Activated CD4-positive, alpha-beta T cell treated with anti-CD3 and anti-CD28 coated beads, Interleukin-2, amount 10 ng/mL, durations not matched to agents 24 days and 14 days (primary cell): Measurements from ENCODE around the gene CSK. TPM values are rescaled to one million over a fixed set of nuclear protein-coding genes. Genes with fewer than 3 reads are reported as not detected.
"Not testable (repeated sequence)": the region's sequence is repeated elsewhere in the genome, so short reads cannot be mapped to it uniquely, and the experiment has no call there.

Source experiments
- DNase-seq: peaks from one replicate; pipeline ENCODE4 v3.0.0; 2022
- H3K27ac Mint-ChIP-seq: one replicate; pipeline ENCODE4 v1.8.0; 2022; ENCODE audit warnings: mild to moderate bottlenecking, mixed read lengths
- H3K27me3 Mint-ChIP-seq: one replicate; pipeline ENCODE4 v1.8.0; 2022; ENCODE audit warnings: mixed read lengths
- H3K36me3 Mint-ChIP-seq: one replicate; pipeline ENCODE4 v1.8.0; 2022; ENCODE audit warnings: low read depth, mild to moderate bottlenecking, mixed read lengths
- H3K4me1 Mint-ChIP-seq: one replicate; pipeline ENCODE4 v1.8.0; 2021; ENCODE audit warnings: mixed read lengths
- H3K4me3 Mint-ChIP-seq: one replicate; pipeline ENCODE4 v1.8.0; 2022; ENCODE audit warnings: mild to moderate bottlenecking, moderate library complexity, mixed read lengths
- H3K9me3 Mint-ChIP-seq: one replicate; pipeline ENCODE4 v1.8.0; 2021; ENCODE audit warnings: mixed read lengths
- intact Hi-C: fragments of 100-400 bp; cut with micrococcal nuclease; formaldehyde crosslinking; loops from one replicate; pipeline ENCODE4 v1.15.1; 2023
- total RNA-seq: library from RNA; stranded (reverse); gene quantifications from 2 replicates; pipeline ENCODE4 v1.2.3, GENCODE V29; 2022

CSK gene
- total RNA-seq = 332 and 340 TPM in 2 replicates

- Mint-ChIP-seq H3K9me3 (no peaks in the 10 kb centered on the region), H3K27me3 (no peaks in the 10 kb centered on the region), H3K4me1 (peaks cover 66% of the 10 kb centered on the region), H3K4me3 (peak within 1 kb of the TSS; percentile 98), H3K36me3 (peaks cover 39% of the 10 kb centered on the region), H3K27ac (peak within 1 kb of the TSS; percentile 96)
- peak; percentile 95 for DNase-seq
- intact Hi-C loops = loop anchor here (1.0 to 10.0 kb wide), 6 partner anchors 19 to 843 kb away; partner anchors contain the start of genes ARID3B, CLK3, SNUPN and UBL7
Observed at GRCh38 chr15:74781431-74782258, at the start of gene CSK. CSK (plus strand) TSS chr15:74782080; CDS start chr15:74798298, 16,218 bp downstream.

- Mint-ChIP-seq H3K36me3 (peaks cover 2% of the 10 kb centered on the region), H3K27ac (no peak overlapping the region), H3K27me3 (peaks cover 18% of the 10 kb centered on the region)
Observed at GRCh38 chr15:74732846-74733245, 49.0 kb upstream of the CSK start.

GRCh38 chr15:74733269-74733668, 48.6 kb upstream of the CSK start:
- Mint-ChIP-seq H3K36me3 (peaks cover 5% of the 10 kb centered on the region), H3K4me3 (no peak overlapping the region), H3K4me1 (peaks cover 4% of the 10 kb centered on the region), H3K9me3 (peaks cover 16% of the 10 kb centered on the region), H3K27me3 (peaks cover 17% of the 10 kb centered on the region), H3K27ac (no peak overlapping the region)
- intact Hi-C loops = no loop called here
- DNase-seq = no peak

More at GRCh38 chr15:74732846-74733245, 49.0 kb upstream of the CSK start:
- no peak overlapping the region for H3K4me3 Mint-ChIP-seq
- peaks cover 11% of the 10 kb centered on the region for H3K9me3 Mint-ChIP-seq
- no peak for DNase-seq
- H3K4me1 Mint-ChIP-seq = no peaks in the 10 kb centered on the region
- intact Hi-C loops = no loop called here

- intact Hi-C loops = no loop called here
- Mint-ChIP-seq H3K4me3 (no peak overlapping the region), H3K27me3 (peaks cover 17% of the 10 kb centered on the region), H3K27ac (no peak overlapping the region), H3K36me3 (peaks cover 5% of the 10 kb centered on the region), H3K4me1 (peaks cover 4% of the 10 kb centered on the region), H3K9me3 (peaks cover 17% of the 10 kb centered on the region)
- no peak for DNase-seq
Observed at GRCh38 chr15:74735305-74735704, 46.6 kb upstream of the CSK start.

- H3K36me3 Mint-ChIP-seq, DNase-seq, H3K4me3 Mint-ChIP-seq, H3K27ac Mint-ChIP-seq, intact Hi-C loops, H3K4me1 Mint-ChIP-seq: not testable (repeated sequence)
- peaks cover 17% of the 10 kb centered on the region for H3K9me3 Mint-ChIP-seq
- H3K27me3 Mint-ChIP-seq = peaks cover 14% of the 10 kb centered on the region
Observed at GRCh38 chr15:74738239-74738638, 43.6 kb upstream of the CSK start.

- intact Hi-C loops = no loop called here
- no peak for DNase-seq
- H3K27me3 Mint-ChIP-seq = no peaks in the 10 kb centered on the region
- H3K36me3 Mint-ChIP-seq = peaks cover 3% of the 10 kb centered on the region
- no peak overlapping the region for H3K4me3 Mint-ChIP-seq
- H3K9me3 Mint-ChIP-seq = peaks cover 10% of the 10 kb centered on the region
- H3K4me1 Mint-ChIP-seq = peaks cover 4% of the 10 kb centered on the region
- H3K27ac Mint-ChIP-seq = no peak overlapping the region
Observed at GRCh38 chr15:74742422-74742821, 39.5 kb upstream of the CSK start.

GRCh38 chr15:74746389-74746788, 35.5 kb upstream of the CSK start:
- no peak overlapping the region for H3K4me3 Mint-ChIP-seq
- no peaks in the 10 kb centered on the region for H3K27me3 Mint-ChIP-seq
- no peak overlapping the region for H3K27ac Mint-ChIP-seq
- H3K4me1 Mint-ChIP-seq = no peaks in the 10 kb centered on the region
- H3K9me3 Mint-ChIP-seq = no peaks in the 10 kb centered on the region
- intact Hi-C loops = no loop called here
- no peaks in the 10 kb centered on the region for H3K36me3 Mint-ChIP-seq
- DNase-seq = no peak

- Mint-ChIP-seq H3K9me3 (no peaks in the 10 kb centered on the region), H3K36me3 (no peaks in the 10 kb centered on the region), H3K27ac (no peak within 1 kb of the TSS), H3K27me3 (no peaks in the 10 kb centered on the region), H3K4me3 (no peak within 1 kb of the TSS), H3K4me1 (no peaks in the 10 kb centered on the region)
- DNase-seq = no peak
- intact Hi-C loops = no loop called here
Observed at GRCh38 chr15:74748322-74748946, 33.4 kb upstream of the CSK start, which contains the start of gene CYP1A2. CYP1A2 (plus strand) TSS chr15:74748845; CDS start chr15:74749739, 894 bp downstream.

- no peaks in the 10 kb centered on the region for H3K4me1 Mint-ChIP-seq
- no peak overlapping the region for H3K27ac Mint-ChIP-seq
- intact Hi-C loops = no loop called here
- DNase-seq = no peak
- no peaks in the 10 kb centered on the region for H3K9me3 Mint-ChIP-seq
- H3K27me3 Mint-ChIP-seq = no peaks in the 10 kb centered on the region
- H3K4me3 Mint-ChIP-seq = no peak overlapping the region
- H3K36me3 Mint-ChIP-seq = no peaks in the 10 kb centered on the region
Observed at GRCh38 chr15:74749832-74750231, 32.0 kb upstream of the CSK start.

- H3K36me3 Mint-ChIP-seq = no peaks in the 10 kb centered on the region
- no peaks in the 10 kb centered on the region for H3K4me1 Mint-ChIP-seq
- intact Hi-C loops = no loop called here
- no peaks in the 10 kb centered on the region for H3K27me3 Mint-ChIP-seq
- no peak overlapping the region for H3K27ac Mint-ChIP-seq
- H3K9me3 Mint-ChIP-seq = no peaks in the 10 kb centered on the region
- H3K4me3 Mint-ChIP-seq = no peak overlapping the region
- DNase-seq = no peak
Observed at GRCh38 chr15:74750751-74751150, 31.1 kb upstream of the CSK start.

- H3K36me3 Mint-ChIP-seq = no peaks in the 10 kb centered on the region
- no peaks in the 10 kb centered on the region for H3K9me3 Mint-ChIP-seq
- DNase-seq = no peak
- intact Hi-C loops = no loop called here
- no peaks in the 10 kb centered on the region for H3K4me1 Mint-ChIP-seq
- peaks cover 5% of the 10 kb centered on the region for H3K27me3 Mint-ChIP-seq
- H3K27ac Mint-ChIP-seq = no peak overlapping the region
- H3K4me3 Mint-ChIP-seq = no peak overlapping the region
Observed at GRCh38 chr15:74752011-74752410, 29.9 kb upstream of the CSK start.

- no peaks in the 10 kb centered on the region for H3K9me3 Mint-ChIP-seq
- peaks cover 5% of the 10 kb centered on the region for H3K27me3 Mint-ChIP-seq
- intact Hi-C loops = no loop called here
- H3K27ac Mint-ChIP-seq = no peak overlapping the region
- no peaks in the 10 kb centered on the region for H3K4me1 Mint-ChIP-seq
- DNase-seq = no peak
- no peaks in the 10 kb centered on the region for H3K36me3 Mint-ChIP-seq
- H3K4me3 Mint-ChIP-seq = no peak overlapping the region
Observed at GRCh38 chr15:74752531-74752930, 29.3 kb upstream of the CSK start.

- no peak overlapping the region for H3K4me3 Mint-ChIP-seq
- intact Hi-C loops = no loop called here
- H3K4me1 Mint-ChIP-seq = no peaks in the 10 kb centered on the region
- H3K27ac Mint-ChIP-seq = no peak overlapping the region
- no peaks in the 10 kb centered on the region for H3K36me3 Mint-ChIP-seq
- peaks cover 7% of the 10 kb centered on the region for H3K27me3 Mint-ChIP-seq
- no peak for DNase-seq
- H3K9me3 Mint-ChIP-seq = no peaks in the 10 kb centered on the region
Observed at GRCh38 chr15:74754593-74755215, 27.2 kb upstream of the CSK start.

- intact Hi-C loops = no loop called here
- no peak for DNase-seq
- Mint-ChIP-seq H3K36me3 (no peaks in the 10 kb centered on the region), H3K4me3 (no peak overlapping the region), H3K27ac (no peak overlapping the region), H3K9me3 (no peaks in the 10 kb centered on the region), H3K27me3 (peaks cover 7% of the 10 kb centered on the region), H3K4me1 (no peaks in the 10 kb centered on the region)
Observed at GRCh38 chr15:74758736-74759135, 23.1 kb upstream of the CSK start.
